Suprapubic skin (tissue), 4 donors: ENCODE data around the gene PKIB. TPM values are rescaled to one million over a fixed set of nuclear protein-coding genes. Genes with fewer than 3 reads are reported as not detected.

Experiments used
- DNase-seq, 2 donors: peaks; one replicate each; pipeline ENCODE4 v3.0.0-alpha.2; 2019; ENCODE audit warnings: low spot score in 2 of 2
- H3K27ac ChIP-seq: fragments of 200-600 bp; sonication (generic); one replicate; pipeline ENCODE4 v1.5.1; 2019
- H3K27me3 ChIP-seq: fragments of 200-600 bp; sonication (generic); one replicate; pipeline ENCODE4 v1.5.1; 2019
- H3K36me3 ChIP-seq: fragments of 200-600 bp; sonication (generic); one replicate; pipeline ENCODE4 v1.5.1; 2019
- H3K4me1 ChIP-seq: fragments of 200-600 bp; sonication (generic); one replicate; pipeline ENCODE4 v1.5.1; 2019
- H3K4me3 ChIP-seq: fragments of 200-600 bp; sonication (generic); one replicate; pipeline ENCODE4 v1.5.1; 2019; ENCODE audit warnings: mild to moderate bottlenecking
- H3K9me3 ChIP-seq: fragments of 200-600 bp; sonication (generic); one replicate; pipeline ENCODE4 v1.5.1; 2019
- CTCF ChIP-seq, 2 donors: fragments of 200-600 bp in 1 of 2; fragments of 450-650 bp in 1 of 2; sonication (generic) in 1 of 2; IDR thresholded peaks; one replicate each; pipeline ENCODE4 v1.5.1; 2016 to 2019; ENCODE audit warnings: antibody characterized with exemption in 2 of 2, mild to moderate bottlenecking in 1 of 2, moderate library complexity in 1 of 2
- EP300 ChIP-seq: sonication (generic); formaldehyde crosslinking; IDR thresholded peaks from one replicate; pipeline ENCODE4 v1.6.1; 2017; ENCODE audit warnings: antibody characterized with exemption
- POLR2A ChIP-seq, 2 donors: fragments of 450-650 bp; IDR thresholded peaks; one replicate each; pipeline ENCODE4 v1.6.1; 2017; ENCODE audit warnings: antibody characterized with exemption in 2 of 2, mild to moderate bottlenecking in 2 of 2, moderate library complexity in 2 of 2
- POLR2AphosphoS5 ChIP-seq, 3 donors: sonication (generic); formaldehyde crosslinking; IDR thresholded peaks; one replicate each; pipeline ENCODE4 v1.6.1; 2017; ENCODE audit warnings: antibody characterized with exemption in 3 of 3
- WGBS: methylation state at CpG from one replicate; pipeline ENCODE4 v1.1.5; 2018; 5-methylcytosine and 5-hydroxymethylcytosine counted together
- total RNA-seq, 4 donors: library from RNA; depleted of rRNA; stranded (reverse); fragments of >200 nt; gene quantifications; one replicate each; pipeline ENCODE4 v1.1.0, GENCODE V29; 2016

PKIB gene
- total RNA-seq, 4 donors from 2014 or later = 6.4 to 12.0 (median 8.2) TPM

- no peaks in the 10 kb centered on the region for H3K36me3 ChIP-seq
- H3K4me1 ChIP-seq = no peaks in the 10 kb centered on the region
- H3K9me3 ChIP-seq = no peaks in the 10 kb centered on the region
- no peak overlapping the region for H3K4me3 ChIP-seq
- no peak overlapping the region for H3K27ac ChIP-seq
- no peaks in the 10 kb centered on the region for H3K27me3 ChIP-seq
- no peak for DNase-seq
- TF ChIP-seq CTCF (IDR thresholded peaks at IDR 0.05) (no peak), EP300 (no peak), POLR2A (IDR thresholded peaks at IDR 0.05) (no peak), POLR2AphosphoS5 (IDR thresholded peaks at IDR 0.05) (no peak)
Observed at GRCh38 chr6:122696853-122697252, 86.6 kb downstream of the PKIB start.

GRCh38 chr6:122697458-122697857, 87.3 kb downstream of the PKIB start:
- no peak overlapping the region for H3K27ac ChIP-seq
- H3K4me1 ChIP-seq = no peaks in the 10 kb centered on the region
- TF ChIP-seq POLR2A (IDR thresholded peaks at IDR 0.05) = no peak
- no peak for TF ChIP-seq POLR2AphosphoS5 (IDR thresholded peaks at IDR 0.05)
- no peak for TF ChIP-seq EP300
- no peak for TF ChIP-seq CTCF (IDR thresholded peaks at IDR 0.05)
- no peak for DNase-seq
- no peaks in the 10 kb centered on the region for H3K36me3 ChIP-seq
- H3K4me3 ChIP-seq = no peak overlapping the region
- no peaks in the 10 kb centered on the region for H3K27me3 ChIP-seq
- 68% methylated on average over 1 of the region's 1 CpG for WGBS
- H3K9me3 ChIP-seq = no peaks in the 10 kb centered on the region

- H3K4me1 ChIP-seq = no peaks in the 10 kb centered on the region
- H3K9me3 ChIP-seq = no peaks in the 10 kb centered on the region
- no peaks in the 10 kb centered on the region for H3K36me3 ChIP-seq
- H3K4me3 ChIP-seq = no peak overlapping the region
- 100% methylated on average over 1 of the region's 1 CpG for WGBS
- DNase-seq = no peak
- no peak overlapping the region for H3K27ac ChIP-seq
- H3K27me3 ChIP-seq = no peaks in the 10 kb centered on the region
- TF ChIP-seq POLR2A (IDR thresholded peaks at IDR 0.05) (no peak), CTCF (IDR thresholded peaks at IDR 0.05) (no peak), EP300 (no peak)
Observed at GRCh38 chr6:122701666-122702065, 91.5 kb downstream of the PKIB start.

GRCh38 chr6:122702841-122703240, 92.6 kb downstream of the PKIB start:
- H3K4me3 ChIP-seq = no peak overlapping the region
- 85% methylated on average over 3 of the region's 3 CpGs for WGBS
- no peaks in the 10 kb centered on the region for H3K9me3 ChIP-seq
- H3K27ac ChIP-seq = no peak overlapping the region
- TF ChIP-seq POLR2A (IDR thresholded peaks at IDR 0.05) (no peak), POLR2AphosphoS5 (IDR thresholded peaks at IDR 0.05) (no peak), CTCF (IDR thresholded peaks at IDR 0.05) (no peak), EP300 (no peak)
- no peaks in the 10 kb centered on the region for H3K27me3 ChIP-seq
- H3K36me3 ChIP-seq = no peaks in the 10 kb centered on the region
- H3K4me1 ChIP-seq = no peaks in the 10 kb centered on the region
- DNase-seq = no peak

- no peak overlapping the region for H3K27ac ChIP-seq
- no peaks in the 10 kb centered on the region for H3K9me3 ChIP-seq
- H3K36me3 ChIP-seq = no peaks in the 10 kb centered on the region
- no peak for DNase-seq
- no peak overlapping the region for H3K4me3 ChIP-seq
- 92% methylated on average over 4 of the region's 4 CpGs for WGBS
- TF ChIP-seq POLR2A (IDR thresholded peaks at IDR 0.05) (no peak), EP300 (no peak), POLR2AphosphoS5 (IDR thresholded peaks at IDR 0.05) (no peak), CTCF (IDR thresholded peaks at IDR 0.05) (no peak)
- H3K4me1 ChIP-seq = no peaks in the 10 kb centered on the region
- H3K27me3 ChIP-seq = no peaks in the 10 kb centered on the region
Observed at GRCh38 chr6:122704066-122704465, 93.9 kb downstream of the PKIB start.
